ENCODE measurements around the gene NCOA4. TPM values are rescaled to one million over a fixed set of nuclear protein-coding genes. Genes with fewer than 3 reads are reported as not detected.

Gene NCOA4
- total RNA-seq = 78.6 and 78.7 TPM in 2 replicates
- long read RNA-seq, transcript NCOA4-204 (10 exons, 3,549 nt) = major isoform, 185 of 252 reads
- long read RNA-seq, partial matches to known transcripts = 46 of 252 reads
- long read RNA-seq, other reads (novel, unspliced or antisense) = 19 of 252 reads

GRCh38 chr10:46030091-46030937, at the start of gene NCOA4:
TSS of gene NCOA4 (minus strand) at chr10:46030623. CDS start at chr10:46016680, 13,943 bp downstream.
- Mint-ChIP-seq H3K36me3 (ENCODE audit: low read depth) (no peaks in the 10 kb centered on the region), H3K4me1 (peaks cover 30% of the 10 kb centered on the region), H3K27ac (ENCODE audit: unreplicated experiment) (peak within 1 kb of the TSS; percentile 98), H3K4me3 (peak within 1 kb of the TSS; percentile 94), H3K27me3 (ENCODE audit: low read depth) (peaks cover under 1% of the 10 kb centered on the region), H3K9me3 (peaks cover 3% of the 10 kb centered on the region)
- peak; percentile 71 for TF ChIP-seq CTCF (conservative IDR thresholded peaks at IDR 0.05)
- DNase-seq (ENCODE audit: low read depth, low spot score) = peak; percentile 91

GRCh38 chr10:46079831-46080585, 49.6 kb upstream of the NCOA4 start:
- Mint-ChIP-seq H3K4me3 (no peak overlapping the region), H3K27ac (ENCODE audit: unreplicated experiment) (no peak overlapping the region), H3K36me3 (ENCODE audit: low read depth) (no peaks in the 10 kb centered on the region), H3K27me3 (ENCODE audit: low read depth) (peaks cover 13% of the 10 kb centered on the region), H3K9me3 (no peaks in the 10 kb centered on the region), H3K4me1 (no peaks in the 10 kb centered on the region)
- no peak for DNase-seq (ENCODE audit: low read depth, low spot score)
- no peak for TF ChIP-seq CTCF (conservative IDR thresholded peaks at IDR 0.05)

- DNase-seq (ENCODE audit: low read depth, low spot score) = no peak
- Mint-ChIP-seq H3K4me1 (no peaks in the 10 kb centered on the region), H3K27ac (ENCODE audit: unreplicated experiment) (no peak overlapping the region), H3K9me3 (no peaks in the 10 kb centered on the region), H3K4me3 (no peak overlapping the region), H3K36me3 (ENCODE audit: low read depth) (no peaks in the 10 kb centered on the region), H3K27me3 (ENCODE audit: low read depth) (peaks cover 13% of the 10 kb centered on the region)
- TF ChIP-seq CTCF (conservative IDR thresholded peaks at IDR 0.05) = no peak
Observed at GRCh38 chr10:46077731-46078413, 47.4 kb upstream of the NCOA4 start.

- Mint-ChIP-seq H3K4me1 (no peaks in the 10 kb centered on the region), H3K36me3 (ENCODE audit: low read depth) (no peaks in the 10 kb centered on the region), H3K27me3 (ENCODE audit: low read depth) (peaks cover 12% of the 10 kb centered on the region), H3K27ac (ENCODE audit: unreplicated experiment) (no peak overlapping the region), H3K4me3 (no peak overlapping the region), H3K9me3 (no peaks in the 10 kb centered on the region)
- no peak for DNase-seq (ENCODE audit: low read depth, low spot score)
- no peak for TF ChIP-seq CTCF (conservative IDR thresholded peaks at IDR 0.05)
Observed at GRCh38 chr10:46077141-46077554, 46.7 kb upstream of the NCOA4 start.

GRCh38 chr10:46075869-46076268, 45.4 kb upstream of the NCOA4 start:
- peaks cover 5% of the 10 kb centered on the region for H3K27me3 Mint-ChIP-seq (ENCODE audit: low read depth)
- H3K4me3 Mint-ChIP-seq = no peak overlapping the region
- no peak for TF ChIP-seq CTCF (conservative IDR thresholded peaks at IDR 0.05)
- H3K9me3 Mint-ChIP-seq = no peaks in the 10 kb centered on the region
- DNase-seq (ENCODE audit: low read depth, low spot score) = no peak
- no peak overlapping the region for H3K27ac Mint-ChIP-seq (ENCODE audit: unreplicated experiment)
- no peaks in the 10 kb centered on the region for H3K36me3 Mint-ChIP-seq (ENCODE audit: low read depth)
- H3K4me1 Mint-ChIP-seq = no peaks in the 10 kb centered on the region

Data from neural crest cell (in vitro differentiated cells).